ENCODE measurements around the gene NHEJ1. TPM values are rescaled to one million over a fixed set of nuclear protein-coding genes. Genes with fewer than 3 reads are reported as not detected.

Gene NHEJ1
- total and polyA plus RNA-seq, 2 donors (not counting 3 experiments of a cell fraction or from before 2014, with no cell fraction given): 12.8 to 12.9 TPM

DNA sequence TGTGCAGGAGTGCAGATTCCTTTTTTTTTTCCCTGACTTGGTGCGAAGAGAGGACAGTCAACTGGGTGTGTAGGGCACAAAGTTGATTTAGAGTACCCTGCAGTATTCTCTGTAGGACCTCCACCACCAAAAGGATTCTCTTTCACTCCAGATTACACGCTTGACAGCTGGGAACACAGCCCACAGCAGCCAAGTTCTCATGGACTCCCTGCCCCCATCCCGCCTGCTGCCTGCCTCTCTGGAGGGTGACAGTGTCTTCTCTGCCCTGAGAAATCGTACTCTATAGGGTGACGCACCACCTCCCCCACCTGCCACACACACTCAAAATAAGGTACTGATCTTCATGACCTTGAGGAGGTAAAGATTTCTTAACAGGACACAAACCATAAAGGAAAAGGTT lies 73.3 kb downstream of the NHEJ1 start:
- no peak overlapping the region for H2AFZ ChIP-seq (ENCODE audit: low read depth, low read length)
- no peaks in the 10 kb centered on the region for H4K20me1 ChIP-seq (replicated peaks; ENCODE audit: control insufficient read depth, extremely low read depth, insufficient read depth, low read length)
- no peak overlapping the region for H3K27ac ChIP-seq (ENCODE audit: insufficient read depth, low read depth, low read length)
- FAIRE-seq (no peak), DNase-seq (ENCODE audit: low read depth, low spot score) (no peak)
- dilution Hi-C loops (cut with MboI; ENCODE audit: extremely low pct_ligation_motif_present, low sequenced_read_pairs) (no loop called here), intact Hi-C loops (cut with micrococcal nuclease) (no loop called here)
- no peaks in the 10 kb centered on the region for H3K79me2 ChIP-seq (ENCODE audit: control insufficient read depth, insufficient read depth, low read length)
- BruUV-seq (replicated peaks): no TSS peak
- H3K9ac ChIP-seq (replicated peaks; ENCODE audit: extremely low read depth, insufficient read depth, low read length): no peak overlapping the region
- H3K4me3 ChIP-seq (replicated peaks in 1 of 3; ENCODE audit: insufficient read depth in 1 of 3, low read depth in 1 of 3, low read length in 3 of 3): no peak overlapping the region
- no peaks in the 10 kb centered on the region for H3K27me3 ChIP-seq (ENCODE audit: control insufficient read depth in 2 of 2, insufficient read depth in 2 of 2, low read length in 2 of 2)
- H3K4me2 ChIP-seq (ENCODE audit: insufficient read depth, low read length): no peak overlapping the region
- POLR2A ChIA-PET: no interaction called here
- no peaks in the 10 kb centered on the region for H3K36me3 ChIP-seq (ENCODE audit: control insufficient read depth in 2 of 2, extremely low read depth in 1 of 2, insufficient read depth in 2 of 2, low read length in 2 of 2)
- CTCF ChIA-PET: interaction anchor here (1.2 to 3.2 kb wide), 4 partner anchors 13 to 57 kb away, joined by 4 to 23 read pairs (median 10); no protein-coding TSS in a partner anchor
- no peaks in the 10 kb centered on the region for H3K9me1 ChIP-seq (replicated peaks; ENCODE audit: control insufficient read depth, extremely low read depth, insufficient read depth, low read length)
- H3K9me3 ChIP-seq (replicated peaks; ENCODE audit: control insufficient read depth, insufficient read depth, low read length): no peaks in the 10 kb centered on the region
- TF ChIP-seq, protein P1, sequence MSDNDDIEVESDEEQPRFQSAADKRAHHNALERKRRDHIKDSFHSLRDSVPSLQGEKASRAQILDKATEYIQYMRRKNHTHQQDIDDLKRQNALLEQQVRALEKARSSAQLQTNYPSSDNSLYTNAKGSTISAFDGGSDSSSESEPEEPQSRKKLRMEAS (IDR thresholded peaks at IDR 0.05; ENCODE audit: insufficient read depth, insufficient read length): no peak
- no peak for TF ChIP-seq JUN (IDR thresholded peaks at IDR 0.05; ENCODE audit: borderline replicate concordance, insufficient read depth, insufficient read length, low read depth)
- no peak for TF ChIP-seq MYC (IDR thresholded peaks at IDR 0.05; ENCODE audit: low read depth, low read length)
- TF ChIP-seq EZH2 (IDR thresholded peaks at IDR 0.05; ENCODE audit: borderline replicate concordance, low read depth, low read length, severe bottlenecking): no peak
- TF ChIP-seq POLR2AphosphoS5 (IDR thresholded peaks at IDR 0.05; ENCODE audit: insufficient read depth, low read depth, low read length): no peak
- TF ChIP-seq FOS (IDR thresholded peaks at IDR 0.05; ENCODE audit: borderline replicate concordance, insufficient read depth, low read length): no peak
- no peaks in the 10 kb centered on the region for H3K4me1 ChIP-seq (ENCODE audit: control insufficient read depth, extremely low read depth, insufficient read depth, low read length)

DNA sequence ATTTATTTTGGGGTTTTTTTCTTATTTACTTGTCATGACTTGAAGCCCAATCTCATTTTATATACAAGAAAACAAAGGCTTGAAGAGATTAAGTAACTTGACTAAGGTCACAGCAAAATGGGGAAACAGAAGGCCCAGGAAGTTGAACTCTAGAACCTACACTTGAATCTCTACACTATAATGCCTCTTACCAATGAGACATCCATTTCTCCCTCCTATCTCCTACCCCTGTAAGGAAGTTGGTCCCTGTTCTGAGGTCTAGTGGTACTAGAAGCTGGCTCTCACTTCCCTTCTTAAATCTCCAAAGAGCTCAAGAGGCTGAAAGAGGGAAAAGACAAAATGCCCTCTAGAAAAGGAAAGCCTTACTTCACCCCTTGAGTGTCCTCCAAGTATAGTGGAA lies 74.4 kb downstream of the NHEJ1 start:
- DNase-seq (ENCODE audit: low read depth, low spot score): no peak
- no peaks in the 10 kb centered on the region for H3K4me1 ChIP-seq (ENCODE audit: control insufficient read depth, extremely low read depth, insufficient read depth, low read length)
- H3K79me2 ChIP-seq (ENCODE audit: control insufficient read depth, insufficient read depth, low read length): no peaks in the 10 kb centered on the region
- CTCF ChIA-PET: interaction anchor here (1.2 to 3.2 kb wide), 3 partner anchors 13 to 106 kb away, joined by 3 to 23 read pairs (median 4); no protein-coding TSS in a partner anchor
- intact Hi-C loops (cut with micrococcal nuclease) (no loop called here), dilution Hi-C loops (cut with MboI; ENCODE audit: extremely low pct_ligation_motif_present, low sequenced_read_pairs) (no loop called here)
- H3K27ac ChIP-seq (ENCODE audit: insufficient read depth, low read depth, low read length): no peak overlapping the region
- H3K4me2 ChIP-seq (ENCODE audit: insufficient read depth, low read length): no peak overlapping the region
- no TSS peak for BruUV-seq (replicated peaks)
- no peak overlapping the region for H3K9ac ChIP-seq (replicated peaks; ENCODE audit: extremely low read depth, insufficient read depth, low read length)
- no peak overlapping the region for H3K4me3 ChIP-seq (replicated peaks in 1 of 3; ENCODE audit: insufficient read depth in 1 of 3, low read depth in 1 of 3, low read length in 3 of 3)
- no peaks in the 10 kb centered on the region for H3K9me3 ChIP-seq (replicated peaks; ENCODE audit: control insufficient read depth, insufficient read depth, low read length)
- H4K20me1 ChIP-seq (replicated peaks; ENCODE audit: control insufficient read depth, extremely low read depth, insufficient read depth, low read length): no peaks in the 10 kb centered on the region
- TF ChIP-seq JUN (IDR thresholded peaks at IDR 0.05; ENCODE audit: borderline replicate concordance, insufficient read depth, insufficient read length, low read depth) (no peak), POLR2AphosphoS5 (IDR thresholded peaks at IDR 0.05; ENCODE audit: insufficient read depth, low read depth, low read length) (no peak)
- H3K36me3 ChIP-seq (ENCODE audit: control insufficient read depth in 2 of 2, extremely low read depth in 1 of 2, insufficient read depth in 2 of 2, low read length in 2 of 2): no peaks in the 10 kb centered on the region
- POLR2A ChIA-PET: no interaction called here
- FAIRE-seq: no peak
- no peaks in the 10 kb centered on the region for H3K9me1 ChIP-seq (replicated peaks; ENCODE audit: control insufficient read depth, extremely low read depth, insufficient read depth, low read length)
- no peaks in the 10 kb centered on the region for H3K27me3 ChIP-seq (ENCODE audit: control insufficient read depth in 2 of 2, insufficient read depth in 2 of 2, low read length in 2 of 2)
- no peak overlapping the region for H2AFZ ChIP-seq (ENCODE audit: low read depth, low read length)
